HG02943 (cell line): ENCODE measurements around the gene DAPK2.

Experiments
- ATAC-seq: cut with Tn5 transposase; IDR thresholded peaks from one replicate; pipeline ENCODE4 v1.9.1; 2021; ENCODE audit warnings: mild to moderate bottlenecking, low read depth, moderate library complexity; ENCODE audit not compliant: unreplicated experiment

DAPK2 gene

DNA sequence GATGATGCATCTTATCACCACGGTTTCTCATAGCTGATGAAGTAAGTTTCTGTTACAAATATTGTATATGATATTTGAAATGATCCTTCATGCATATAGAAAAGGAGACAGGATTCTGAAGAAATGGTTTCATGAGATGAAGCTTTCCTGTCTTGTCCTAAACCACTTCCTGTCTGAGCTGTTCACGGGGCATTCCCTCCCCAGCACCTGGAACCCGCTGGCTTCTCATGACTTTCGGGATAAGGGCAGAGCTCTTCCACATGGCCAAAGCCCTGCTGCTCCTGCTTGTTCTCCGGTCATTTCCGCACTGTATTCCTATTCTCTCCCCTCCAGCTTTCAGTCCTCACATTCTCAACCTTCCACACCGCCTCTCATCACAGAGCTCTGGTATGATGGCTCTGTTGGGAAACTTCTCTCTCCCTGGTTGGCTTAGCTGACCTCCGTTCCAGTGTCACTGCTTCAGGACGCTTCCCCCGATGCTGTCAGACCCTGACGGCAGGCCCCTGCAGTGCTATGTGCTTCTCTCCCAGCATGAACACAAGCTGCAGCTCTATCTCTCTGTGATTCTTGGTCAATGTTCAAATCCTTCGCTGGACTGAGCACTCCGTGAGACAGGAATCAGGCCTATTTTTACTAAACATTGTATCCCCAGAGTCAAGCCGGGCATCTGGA lies 125.6 kb downstream of the DAPK2 start:
- no peak for ATAC-seq

DNA sequence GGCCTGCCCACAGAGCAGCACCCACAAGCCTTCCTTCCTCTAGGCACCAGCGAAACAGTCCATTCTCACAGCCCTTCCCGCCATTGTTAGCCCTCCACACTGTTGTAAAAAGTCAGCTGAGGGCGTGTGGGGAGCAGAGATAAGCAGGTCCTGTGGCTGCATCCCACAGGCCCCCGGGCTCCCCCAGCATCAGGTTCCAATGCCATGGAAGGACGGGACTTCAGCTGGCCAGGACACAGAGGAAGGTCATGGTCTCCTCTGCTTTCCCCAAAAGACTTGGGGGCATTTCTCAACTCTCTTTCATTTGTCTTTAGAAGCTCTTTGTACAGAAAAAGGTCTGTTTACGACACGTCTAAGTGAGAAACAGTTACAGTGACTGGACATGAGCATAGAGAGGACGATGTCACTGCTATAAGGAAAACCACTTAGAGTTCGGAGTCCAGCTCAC lies 127.4 kb downstream of the DAPK2 start:
- no peak for ATAC-seq

- no peak for ATAC-seq
These were observed 128.0 kb downstream of the DAPK2 start for GRCh38 chr15:63918317-63918672.

DNA sequence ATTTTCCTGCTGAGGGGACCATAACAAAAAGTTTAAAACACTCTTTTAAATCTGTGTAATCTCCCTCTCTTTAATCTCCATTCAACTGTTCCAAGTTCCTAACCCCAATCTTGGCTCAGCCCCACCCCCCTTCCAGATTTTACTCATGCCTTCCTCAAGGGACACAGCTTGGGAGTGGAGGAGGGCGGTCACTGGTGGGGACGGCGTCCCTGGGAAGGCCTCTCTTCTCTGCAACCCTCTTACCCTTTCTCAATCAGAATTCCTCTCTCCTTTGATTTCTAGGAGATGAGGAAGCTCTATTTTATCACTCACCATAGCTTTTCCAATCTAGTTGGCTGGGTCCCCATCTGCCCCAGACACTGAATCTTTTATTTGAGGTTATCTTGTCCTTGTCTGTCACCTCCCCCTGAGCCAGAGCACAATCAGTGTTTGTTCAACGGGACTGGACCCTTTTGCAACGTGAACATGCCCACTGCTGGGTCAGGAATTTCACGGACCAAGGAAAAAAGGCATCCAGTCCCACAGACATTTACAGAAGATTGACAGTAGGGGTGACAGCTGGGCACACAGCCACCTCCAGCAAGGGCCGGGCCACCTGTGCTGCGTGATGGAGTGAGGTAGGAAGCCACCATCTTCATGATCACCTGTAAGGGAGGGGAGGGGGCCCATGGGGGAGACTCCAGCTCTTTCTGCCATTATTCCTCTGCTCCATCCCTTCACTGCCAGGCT lies 128.5 kb downstream of the DAPK2 start:
- ATAC-seq = no peak

DNA sequence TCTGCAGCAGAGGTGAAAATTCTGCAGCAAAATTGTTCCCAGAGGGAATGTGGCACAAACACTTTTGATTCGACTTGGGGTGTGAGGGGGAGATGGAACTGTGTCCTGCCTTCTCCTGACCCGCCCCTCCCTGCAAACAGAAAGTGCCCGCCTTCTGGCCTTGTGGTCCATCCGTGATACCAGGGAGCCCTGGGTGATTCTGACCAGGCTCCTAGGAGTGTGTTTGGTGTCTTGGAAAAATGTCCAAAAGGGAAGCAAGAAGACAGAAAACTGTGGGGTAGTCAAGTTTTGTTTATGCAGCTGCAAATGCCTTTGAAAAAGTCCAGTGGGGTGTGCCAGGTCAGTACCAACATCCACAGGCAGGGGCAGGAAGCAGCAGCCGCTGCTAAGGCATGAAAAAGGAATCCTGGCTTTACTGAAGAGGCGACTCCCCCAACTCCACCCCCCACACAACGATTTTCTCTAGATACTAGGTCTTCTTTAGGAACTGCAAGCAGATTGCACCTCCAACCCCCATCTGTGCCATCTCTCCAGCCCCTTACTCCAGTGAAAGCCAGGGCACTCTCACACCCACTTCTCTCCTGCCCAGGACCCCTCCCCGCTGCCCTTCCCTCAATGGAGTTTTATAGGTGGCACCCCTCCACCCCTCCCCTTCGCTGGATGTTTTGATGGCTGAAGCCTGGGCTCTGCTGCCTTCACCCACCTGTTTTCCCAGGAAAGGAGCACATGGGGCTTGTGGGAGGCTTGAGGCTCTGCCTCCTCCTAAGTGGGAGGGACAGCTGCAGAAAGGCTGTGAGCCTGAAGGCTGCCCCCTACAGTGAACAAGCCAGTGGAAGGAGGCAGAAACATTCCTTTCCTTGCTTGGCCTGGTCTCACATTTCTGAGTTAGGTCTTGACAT lies 130.2 kb downstream of the DAPK2 start:
- no peak for ATAC-seq

- ATAC-seq = no peak
These were observed 130.9 kb downstream of the DAPK2 start for GRCh38 chr15:63915209-63915872.

- no peak for ATAC-seq
These were observed 132.4 kb downstream of the DAPK2 start for GRCh38 chr15:63913786-63914315.

GRCh38 chr15:63913336-63913735 lies 132.9 kb downstream of the DAPK2 start:
- ATAC-seq = no peak

- no peak for ATAC-seq
These were observed 134.1 kb downstream of the DAPK2 start for GRCh38 chr15:63912061-63912615.

DNA sequence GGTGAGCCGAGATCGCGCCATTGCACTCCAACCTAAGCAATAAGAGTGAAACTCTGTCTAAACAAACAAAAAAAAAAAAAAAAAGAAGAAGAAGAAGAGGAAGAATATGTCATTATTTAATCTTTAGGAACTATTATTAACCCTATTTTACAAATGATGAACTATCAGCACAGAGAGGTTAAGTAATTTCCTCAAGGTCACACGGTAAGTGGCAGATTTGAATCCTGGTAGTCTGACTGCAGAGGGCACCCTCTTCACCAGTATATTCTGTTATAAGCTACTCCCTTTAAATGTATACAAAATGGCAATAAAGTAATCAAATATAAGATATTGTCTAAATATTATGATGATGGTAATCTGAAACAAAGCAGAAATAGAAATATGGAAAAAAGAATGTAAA lies 135.1 kb downstream of the DAPK2 start:
- ATAC-seq = no peak

DNA sequence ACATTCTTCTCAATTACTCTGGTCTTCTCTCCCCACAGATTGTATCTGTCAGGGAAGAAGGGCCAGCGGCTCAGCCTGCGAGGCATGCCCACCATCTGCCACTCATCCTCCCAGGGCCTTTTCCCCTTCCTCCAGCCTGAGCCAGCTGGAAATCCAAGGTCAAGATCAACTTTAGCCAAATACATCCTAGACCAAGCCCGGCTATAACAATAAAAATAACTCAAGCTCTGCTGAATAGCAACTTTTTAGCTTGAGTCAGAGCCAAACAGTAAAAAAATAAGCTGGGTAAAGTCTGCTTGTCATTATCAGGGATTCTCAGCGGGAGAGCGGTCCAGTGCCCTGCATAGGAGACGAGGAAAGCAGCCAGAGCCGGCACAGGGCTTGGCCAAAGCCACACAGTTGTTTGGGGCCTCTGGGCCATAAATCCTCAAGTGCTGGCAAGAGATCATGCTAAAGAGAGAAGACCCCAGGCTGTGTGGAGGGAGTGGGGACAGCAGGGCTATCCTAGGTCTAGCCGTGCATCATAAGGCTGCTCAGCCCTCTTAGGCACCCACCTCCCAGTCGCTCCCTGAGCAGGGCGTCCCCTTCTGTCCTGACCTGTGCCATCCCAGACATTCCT lies 136.4 kb downstream of the DAPK2 start:
- ATAC-seq = no peak

GRCh38 chr15:63908991-63909390 lies 137.3 kb downstream of the DAPK2 start:
- no peak for ATAC-seq

GRCh38 chr15:63908281-63908680 lies 138.0 kb downstream of the DAPK2 start:
- ATAC-seq = no peak

GRCh38 chr15:63907521-63907920 lies 138.8 kb downstream of the DAPK2 start:
- ATAC-seq = no peak

DNA sequence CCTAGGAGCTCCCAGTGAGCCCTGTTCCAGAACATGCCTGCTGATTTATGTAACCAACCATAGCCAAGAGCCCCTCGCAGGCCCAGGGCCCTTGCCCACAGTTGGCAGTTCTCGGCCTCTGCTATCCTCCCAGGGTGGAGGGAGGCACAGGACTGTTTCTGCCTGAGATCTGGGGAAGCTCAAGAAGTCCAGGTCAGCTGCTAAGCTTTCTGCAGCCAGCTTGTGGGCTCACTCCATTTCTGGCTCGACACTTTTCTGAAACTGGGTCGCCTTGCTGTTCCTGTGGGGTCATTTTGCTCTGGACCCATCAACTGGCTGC lies 140.1 kb downstream of the DAPK2 start:
- no peak for ATAC-seq

DNA sequence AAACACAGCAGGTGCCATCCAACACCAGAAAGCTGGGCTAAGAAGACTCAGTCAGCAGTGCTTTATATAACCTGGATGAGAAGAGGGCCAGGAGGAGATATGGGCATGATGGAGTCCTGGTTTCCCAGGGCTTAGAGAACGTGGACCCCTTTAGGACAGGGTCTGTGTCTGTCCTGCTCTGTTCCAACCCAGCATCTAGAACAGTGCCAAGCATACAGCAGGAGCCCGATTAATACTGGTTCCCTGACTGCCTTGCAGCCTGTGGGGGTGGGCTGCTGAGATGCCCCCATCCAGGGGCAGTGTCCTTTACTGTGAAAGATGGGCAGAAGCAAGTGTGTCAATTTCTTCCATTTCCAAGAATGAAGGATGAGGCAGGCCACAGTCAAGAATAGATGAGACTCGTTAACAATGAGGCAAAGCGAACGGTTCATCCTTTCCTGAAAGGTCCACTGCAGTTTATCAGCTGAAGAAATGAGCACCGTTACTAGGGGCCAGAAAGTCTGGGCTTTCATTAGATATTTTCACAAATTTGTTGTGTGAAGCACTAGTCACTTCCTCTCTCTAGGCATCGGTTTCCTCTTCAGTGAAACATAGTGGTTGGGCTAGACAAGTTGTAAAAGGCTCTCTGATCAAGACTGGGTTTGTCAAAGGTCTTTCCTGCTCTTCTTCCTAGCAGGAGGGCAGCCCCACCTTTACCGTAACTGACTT lies 140.6 kb downstream of the DAPK2 start:
- no peak for ATAC-seq

DNA sequence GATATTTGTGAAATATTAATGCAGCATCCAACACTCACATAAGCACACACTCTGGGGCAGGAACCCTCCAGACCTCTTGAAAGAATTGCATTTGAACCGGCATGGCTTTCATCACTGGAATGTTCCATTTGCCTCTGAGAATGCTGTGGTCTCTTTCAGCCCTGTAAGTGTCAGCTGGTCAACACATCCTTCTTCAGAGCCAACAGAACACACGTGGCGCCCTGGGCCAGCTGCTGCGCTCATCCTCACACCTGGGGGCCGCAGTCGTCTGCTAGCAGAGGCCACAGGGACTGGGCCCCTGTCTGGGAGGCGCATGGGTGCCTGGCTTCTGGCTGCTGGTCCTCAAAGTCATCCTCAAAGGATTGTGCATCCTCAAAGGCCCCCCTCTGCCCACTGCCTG lies 141.2 kb downstream of the DAPK2 start:
- no peak for ATAC-seq

- no peak for ATAC-seq
These were observed 142.2 kb downstream of the DAPK2 start for GRCh38 chr15:63904042-63904441.

DNA sequence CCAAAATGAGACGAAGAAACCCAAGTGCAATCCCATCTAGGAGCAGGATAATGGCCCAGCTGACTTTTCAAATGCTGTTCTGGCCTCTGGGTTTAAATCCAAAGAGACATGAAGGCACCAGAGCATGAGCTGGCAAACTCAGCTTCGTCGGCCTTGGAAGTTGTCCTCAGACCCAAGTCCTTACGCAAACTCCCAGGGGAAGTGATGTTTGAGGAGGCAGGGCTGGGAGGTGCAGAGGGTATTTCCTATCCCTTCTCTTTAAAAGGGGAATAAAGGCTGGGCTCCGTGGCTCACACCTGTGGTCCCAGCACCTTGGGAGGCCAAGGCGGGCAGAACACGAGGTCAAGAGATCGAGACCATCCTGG lies 143.6 kb downstream of the DAPK2 start:
- no peak for ATAC-seq
